AG08395 (cell line): ENCODE results near the gene TMEM132C.
"Not testable (repeated sequence)": the region's sequence is repeated elsewhere in the genome, so short reads cannot be mapped to it uniquely, and the experiment has no call there.

Experiments used
- DNase-seq: peaks from one replicate; pipeline ENCODE4 v3.0.0; 2012; ENCODE audit warnings: mixed read lengths, low spot score

The TMEM132C gene

DNA sequence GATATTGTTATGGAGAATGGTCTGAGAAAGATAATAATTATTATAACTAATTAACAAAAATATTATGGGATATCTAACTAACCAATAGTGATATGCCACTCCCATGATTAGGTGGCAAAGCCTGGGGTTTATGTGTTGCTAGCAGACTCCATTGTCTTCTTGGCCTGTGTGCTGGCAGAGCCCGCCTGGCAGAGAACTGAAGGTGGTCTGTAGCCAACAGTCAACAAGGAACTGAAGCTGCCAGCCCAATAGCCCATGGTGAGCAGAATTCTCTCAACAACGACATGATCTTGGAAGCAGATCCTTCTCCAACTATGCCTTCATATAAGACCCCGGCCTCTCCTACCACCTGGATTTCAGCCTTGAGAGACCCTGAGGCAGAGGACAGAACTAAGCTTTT, 298.0 kb downstream of the TMEM132C start:
- no peak for DNase-seq

DNA sequence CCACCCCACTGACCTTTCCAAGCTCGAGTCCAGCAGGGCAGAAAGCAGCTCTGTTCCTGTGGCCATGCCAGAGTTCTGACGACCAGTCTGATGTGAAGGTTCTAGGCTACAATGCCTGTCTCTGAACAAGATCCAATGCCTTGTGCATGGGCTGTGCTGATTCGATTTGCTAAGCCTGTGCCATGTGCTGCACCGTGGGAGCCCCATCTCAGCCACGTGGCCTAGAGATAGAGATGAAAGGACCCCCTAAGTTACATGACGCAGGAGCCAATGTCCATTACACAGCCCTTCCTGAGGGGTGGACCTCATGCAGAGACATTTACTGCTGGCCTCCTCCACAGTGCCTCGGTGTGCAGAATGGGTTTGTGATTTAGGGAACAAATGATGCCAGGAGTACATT, 300.8 kb downstream of the TMEM132C start:
- no peak for DNase-seq

DNA sequence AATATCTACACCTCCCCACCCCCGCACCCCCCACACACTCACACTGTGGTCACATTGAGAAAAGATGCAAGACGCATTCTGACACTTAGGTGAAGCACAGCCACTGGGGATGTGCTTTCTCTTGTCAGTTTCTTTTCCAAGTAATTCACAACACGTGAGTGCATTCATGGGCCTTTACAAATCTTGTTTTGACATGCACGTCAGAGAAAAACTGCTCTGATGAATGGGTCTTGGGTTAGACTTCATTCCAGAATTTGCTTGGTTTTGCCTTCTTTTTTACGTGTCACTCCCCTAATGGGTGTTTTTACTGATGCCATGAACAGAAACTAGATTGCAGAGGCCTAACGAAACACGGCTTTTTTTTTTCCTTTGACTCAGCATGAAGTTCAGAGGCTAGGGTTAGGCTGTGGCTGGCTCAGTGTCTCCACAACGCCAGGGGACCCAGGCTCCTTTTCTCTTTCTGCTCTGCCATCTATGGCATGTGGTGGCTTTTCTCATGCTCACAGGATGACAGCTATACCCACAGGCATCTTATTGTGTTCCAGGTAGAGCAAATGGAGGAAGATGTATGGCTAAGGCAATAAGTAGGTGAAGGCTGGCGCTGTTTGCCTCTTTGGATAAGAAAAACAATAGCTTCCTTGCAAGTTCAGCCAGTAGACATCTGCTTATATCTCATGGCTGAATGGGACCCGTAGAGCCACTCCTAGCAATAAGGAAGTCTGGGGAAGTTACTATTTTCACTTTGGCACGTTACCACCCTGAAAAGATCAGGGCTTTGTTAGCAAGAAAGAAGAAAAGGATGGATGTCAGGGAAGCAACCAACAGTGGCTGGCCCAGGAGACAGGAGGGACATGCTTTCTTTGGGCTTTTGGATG, 303.5 kb downstream of the TMEM132C start:
- DNase-seq, result no peak

DNA sequence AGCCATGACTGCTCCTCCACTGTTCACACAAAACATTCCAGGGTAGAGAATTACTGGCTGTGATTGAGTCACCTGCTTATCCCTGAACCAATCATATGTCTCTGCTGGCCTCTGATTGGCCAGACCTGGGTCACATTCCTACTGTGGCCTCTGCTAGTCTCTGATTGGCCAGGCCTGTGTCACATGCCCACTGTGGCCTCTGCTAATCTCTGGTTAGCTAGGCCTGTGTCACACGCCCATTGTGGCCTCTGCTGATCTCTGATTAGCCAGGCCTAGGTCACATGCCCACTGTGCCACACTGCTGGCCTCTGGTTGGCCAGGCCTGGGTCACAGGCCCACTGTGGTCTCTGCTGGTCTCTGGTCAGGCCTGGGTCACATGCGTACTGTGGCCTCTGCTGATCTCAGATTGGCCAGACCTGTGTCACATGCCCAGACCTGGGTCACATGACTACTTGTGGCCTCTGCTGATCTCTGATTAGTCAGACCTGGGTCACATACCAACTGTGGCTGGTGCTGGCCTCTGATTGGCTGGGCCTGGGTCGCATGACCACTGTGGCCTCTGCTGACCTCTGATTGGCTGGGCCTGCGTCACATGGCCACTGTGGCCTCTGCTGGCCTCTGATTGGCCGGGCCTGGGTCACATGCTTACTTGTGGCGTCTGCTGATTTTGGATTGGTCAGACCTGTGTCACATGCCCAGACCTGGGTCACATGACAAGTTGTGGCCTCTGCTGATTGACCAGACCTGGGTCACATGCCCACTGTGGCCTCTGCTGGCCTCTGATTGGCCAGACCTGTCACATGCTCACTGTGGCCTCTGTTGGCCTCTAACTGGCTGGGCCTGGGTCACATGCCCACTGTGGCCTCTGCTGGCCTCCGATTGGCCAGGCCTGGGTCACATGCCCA, 305.2 kb downstream of the TMEM132C start:
- no peak for DNase-seq

DNA sequence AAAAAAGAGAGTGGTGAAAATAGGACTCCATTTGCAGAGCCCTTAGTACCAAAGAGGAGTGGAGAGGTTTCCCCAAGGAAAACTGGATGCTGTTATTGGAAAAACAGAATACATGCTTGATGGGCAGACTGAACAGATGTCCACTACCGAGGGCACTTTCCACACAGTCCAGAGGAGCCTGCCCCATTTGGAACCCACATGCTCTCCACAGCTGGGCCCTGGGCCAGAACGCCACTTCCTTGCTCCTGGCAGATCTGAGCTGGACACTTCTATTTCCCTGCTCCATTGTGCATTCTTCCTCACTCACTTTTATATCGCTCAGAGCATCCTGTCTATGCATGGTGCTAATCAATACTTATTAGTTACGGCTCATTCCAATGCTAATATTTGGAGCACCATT, 306.9 kb downstream of the TMEM132C start:
- no peak for DNase-seq

DNA sequence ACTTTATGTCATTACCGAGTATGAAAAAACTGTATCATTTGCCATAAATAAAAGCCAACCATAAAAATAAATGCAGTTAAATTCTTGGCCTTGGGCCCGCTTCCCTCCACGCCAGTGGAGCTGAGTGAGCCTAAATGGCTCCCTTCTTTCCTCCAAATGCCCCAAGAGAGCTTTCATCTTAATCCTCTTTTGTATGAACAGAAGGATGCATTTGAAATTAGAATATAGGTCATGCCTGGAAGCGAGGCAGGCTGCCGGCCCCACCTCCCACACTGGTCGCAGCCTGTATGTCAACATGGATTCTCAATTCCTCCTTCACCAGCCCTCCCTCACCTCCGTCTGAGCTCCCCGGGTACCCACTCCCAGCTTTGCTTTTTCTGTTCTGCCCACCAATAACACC, 311.1 kb downstream of the TMEM132C start:
- no peak for DNase-seq

DNA sequence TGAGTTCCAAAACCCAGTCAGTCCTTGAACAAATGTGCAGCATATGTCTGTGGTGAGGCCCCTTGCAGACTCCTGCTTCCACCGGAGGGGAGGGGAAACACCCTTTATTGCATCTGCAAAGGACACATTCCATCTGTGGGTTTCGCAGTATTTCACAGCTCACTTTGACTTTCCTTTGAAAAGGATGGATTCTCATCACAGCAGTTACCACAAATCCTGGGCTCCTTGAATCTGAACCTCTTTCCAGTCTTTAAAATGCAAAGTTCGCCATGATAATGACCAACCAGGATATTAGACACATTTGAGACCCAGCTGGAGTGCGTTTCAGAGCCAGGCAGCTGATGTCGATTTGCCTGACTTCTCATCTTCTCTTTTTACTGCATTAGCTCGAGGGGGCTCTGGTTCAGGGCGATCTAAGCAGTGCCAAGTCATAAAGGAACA, 314.4 kb downstream of the TMEM132C start:
- no peak for DNase-seq

DNA sequence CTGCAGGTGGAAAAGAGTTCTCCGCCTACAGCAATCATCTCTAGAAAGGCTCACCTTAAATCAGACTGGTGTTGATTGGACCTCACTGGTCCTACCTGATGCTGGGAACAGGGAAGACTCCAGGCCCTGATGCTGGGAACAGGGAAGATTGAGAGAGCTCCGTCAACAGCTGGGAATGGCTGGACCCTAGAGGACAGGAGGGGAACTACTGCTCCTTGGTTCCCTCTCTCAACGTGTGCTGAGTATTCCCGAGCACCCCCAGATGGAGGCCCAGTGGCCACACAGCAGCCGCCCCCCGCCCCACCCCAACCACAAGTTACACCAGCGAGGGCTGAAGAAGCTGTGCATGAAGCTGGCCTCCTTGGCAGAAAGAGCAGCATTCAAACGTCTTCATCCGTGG, 316.5 kb downstream of the TMEM132C start:
- no peak for DNase-seq

DNA sequence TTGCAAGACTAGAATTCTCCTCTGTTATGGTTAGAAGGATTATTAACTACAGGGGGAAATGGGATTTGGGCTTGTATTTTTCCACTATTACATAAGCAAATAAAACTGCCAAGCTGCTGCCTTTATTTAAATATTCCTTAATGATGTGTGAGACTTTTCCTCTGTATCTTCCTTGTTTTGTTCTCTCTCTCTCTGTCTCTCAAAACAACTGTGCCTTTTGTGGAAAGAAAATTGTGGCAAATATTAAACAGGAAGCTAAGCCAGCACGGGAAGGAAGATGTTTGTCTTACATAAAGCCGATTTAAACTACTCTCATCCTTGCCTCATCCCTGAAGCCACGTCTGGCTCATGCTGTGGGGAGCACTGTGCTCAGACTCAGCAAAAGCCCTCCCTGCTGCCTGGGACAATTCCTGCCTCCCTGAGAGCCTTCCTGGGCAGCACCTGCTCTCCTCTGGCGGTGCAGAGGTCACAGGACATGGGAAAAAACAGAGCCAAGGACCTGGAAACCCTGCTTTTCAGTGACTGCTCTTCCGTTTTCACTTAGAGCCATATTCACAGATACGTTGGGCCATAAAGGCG, 319.6 kb downstream of the TMEM132C start:
- no peak for DNase-seq

DNA sequence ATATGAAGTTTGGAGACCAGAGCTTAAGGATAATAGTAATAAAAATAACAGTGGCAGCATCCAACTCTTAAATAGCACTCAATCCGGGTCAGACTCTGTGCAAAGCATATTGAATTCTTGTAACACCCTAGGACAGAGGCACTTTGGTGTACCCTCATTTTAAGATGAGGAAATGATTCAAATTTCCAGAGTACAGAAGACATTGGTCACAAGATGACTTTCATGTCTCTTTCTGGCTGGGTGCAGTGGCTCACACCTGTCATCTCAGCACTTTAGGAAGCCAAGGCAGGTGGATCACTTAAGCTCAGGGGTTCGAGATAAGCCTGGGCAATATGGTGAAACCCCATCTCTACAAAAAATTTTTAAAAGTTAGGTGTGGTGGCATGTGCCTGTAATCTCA, 320.9 kb downstream of the TMEM132C start:
- DNase-seq, result no peak

DNA sequence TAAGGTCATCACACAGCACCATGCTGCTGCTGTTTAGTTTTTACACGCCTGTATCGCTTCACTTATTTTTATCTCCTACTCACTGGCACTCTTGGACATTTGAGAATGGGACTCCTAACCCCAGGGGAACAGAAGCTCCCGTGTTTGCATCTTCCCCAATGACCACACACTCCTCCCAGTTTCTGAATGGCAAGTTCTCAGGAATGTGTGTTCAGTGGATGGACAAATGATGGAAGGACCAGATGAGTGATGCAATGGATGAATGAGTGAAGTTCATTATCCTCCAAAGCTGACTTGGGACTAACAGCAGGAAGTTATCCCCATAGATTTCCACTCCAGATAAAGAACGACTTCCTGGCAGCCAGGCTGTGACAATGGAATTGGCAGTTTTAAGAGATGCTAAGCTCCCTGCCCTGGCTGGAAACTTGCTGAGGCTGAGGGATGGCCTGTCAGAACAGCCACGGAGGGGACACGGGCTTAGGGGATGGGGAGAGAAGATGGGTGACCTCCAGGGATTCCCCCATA, 325.3 kb downstream of the TMEM132C start:
- no peak for DNase-seq

DNA sequence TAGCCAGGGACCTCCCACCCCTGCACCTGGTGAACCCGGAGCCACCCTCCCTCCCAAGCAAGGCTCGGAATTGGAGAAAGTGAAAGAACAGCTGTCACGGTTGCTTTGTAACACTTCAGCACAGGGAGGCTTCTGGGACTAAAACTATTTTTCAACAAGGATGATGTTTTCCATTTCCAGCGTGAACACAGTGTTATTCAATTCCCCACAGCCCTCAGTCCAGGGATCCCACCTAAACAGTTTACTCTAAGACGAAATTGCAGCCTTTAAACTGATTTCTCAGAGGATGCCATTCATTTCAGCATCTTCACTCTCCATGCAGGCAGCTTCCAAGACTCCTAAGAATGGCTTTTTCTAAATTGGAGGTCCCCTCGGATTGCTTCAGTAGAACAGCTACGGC, 327.6 kb downstream of the TMEM132C start:
- no peak for DNase-seq

DNA sequence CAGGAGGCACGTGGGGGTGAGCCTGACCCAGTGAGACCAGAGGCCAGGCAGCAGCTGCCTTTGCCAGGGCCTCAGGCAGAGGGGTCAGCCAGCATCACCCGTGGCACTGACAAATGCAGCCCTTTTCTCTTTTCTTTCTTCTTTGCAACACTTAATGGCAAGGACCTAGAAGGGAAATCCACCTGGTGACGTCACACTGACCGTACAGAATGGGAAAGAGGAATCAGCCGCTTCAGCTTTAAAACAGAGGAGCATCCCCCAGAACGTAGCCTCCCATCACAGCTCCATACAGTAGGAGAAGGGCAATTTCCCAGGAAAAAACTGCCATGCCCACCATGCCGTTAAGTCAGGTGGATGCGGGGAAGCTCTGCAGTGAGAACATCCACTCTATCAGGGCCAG, 328.6 kb downstream of the TMEM132C start:
- no peak for DNase-seq

DNA sequence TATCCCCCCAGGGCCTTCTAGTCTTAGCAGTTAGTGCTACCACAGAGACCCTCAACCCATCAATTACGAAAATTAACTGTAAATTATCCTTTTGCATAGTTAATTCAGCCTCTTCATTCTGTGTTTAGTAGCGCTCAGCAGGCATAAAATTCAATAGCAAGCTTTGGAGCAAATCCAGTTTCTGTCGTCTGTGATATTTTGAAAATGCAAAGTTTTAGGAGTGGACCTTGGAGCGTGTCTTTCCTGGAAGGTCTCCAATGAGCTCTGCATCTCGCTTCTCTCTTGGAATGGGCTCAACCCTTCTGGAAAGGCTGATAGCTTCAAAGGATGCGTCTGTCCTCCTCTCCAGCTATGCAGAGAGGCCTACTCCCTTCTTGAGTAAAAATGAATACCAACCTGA, 333.9 kb downstream of the TMEM132C start:
- DNase-seq, result no peak

DNA sequence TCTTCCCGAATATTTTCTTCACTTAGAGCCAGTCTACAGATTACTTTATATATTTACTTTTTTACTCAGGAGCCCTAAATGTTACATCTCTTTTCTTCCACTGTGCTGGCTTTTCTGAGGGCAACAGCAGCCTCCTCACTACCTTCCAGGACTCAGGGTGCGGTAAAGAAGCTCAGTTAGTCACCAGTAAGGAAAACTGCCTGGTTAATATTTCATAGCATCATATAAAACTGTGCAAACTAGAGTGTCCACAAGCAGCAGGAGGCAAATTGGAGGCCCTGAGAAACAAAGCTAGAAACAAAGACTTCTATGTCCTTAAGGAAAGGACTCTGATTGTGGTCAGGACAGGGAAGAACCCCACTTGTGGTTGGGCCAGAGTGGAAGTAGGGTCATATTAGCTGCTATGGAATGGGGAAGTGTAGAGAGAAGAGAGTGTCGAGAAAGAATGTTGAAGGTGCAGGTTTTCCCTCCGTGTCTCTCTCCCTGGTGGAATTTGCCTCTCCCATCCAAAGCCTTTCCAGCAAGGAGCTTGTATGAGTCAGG, 336.7 kb downstream of the TMEM132C start:
- no peak for DNase-seq

DNA sequence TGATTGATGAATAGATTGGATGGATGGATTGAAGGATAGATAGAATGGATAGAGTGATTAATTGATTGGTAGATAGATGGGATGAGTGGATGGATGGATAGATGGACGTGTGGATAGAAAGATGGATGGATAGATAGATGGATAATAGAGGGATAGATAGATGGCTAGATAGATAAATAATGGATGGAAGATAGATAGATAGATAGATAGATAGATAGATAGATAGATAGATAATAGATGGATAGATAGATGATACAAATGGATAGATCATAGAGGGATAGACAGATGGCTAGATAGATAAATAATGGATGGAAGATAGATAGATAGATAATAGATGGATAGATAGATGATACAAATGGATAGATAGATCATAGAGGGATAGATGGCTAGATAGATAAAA, 337.2 kb downstream of the TMEM132C start:
- not testable (repeated sequence) for DNase-seq

DNA sequence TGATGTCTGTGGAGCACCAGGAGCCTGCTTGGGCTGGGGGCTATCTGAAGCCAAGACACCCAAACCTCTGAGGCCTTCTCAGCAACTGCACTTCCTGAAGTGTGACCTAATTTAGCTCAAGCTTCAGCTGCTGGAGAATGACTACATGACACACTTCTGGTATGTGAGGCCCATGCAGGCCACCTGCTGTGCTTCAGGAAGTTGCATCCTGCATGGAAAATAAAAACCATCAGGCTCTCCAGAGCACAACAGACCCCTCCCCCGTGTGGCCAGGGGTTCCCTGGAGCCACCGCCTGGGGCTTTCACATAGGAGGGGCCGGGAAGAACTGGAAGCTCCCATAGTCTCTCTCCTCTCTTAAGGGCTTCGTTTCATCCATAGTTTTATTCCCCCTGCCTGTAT, 339.1 kb downstream of the TMEM132C start:
- DNase-seq, result no peak

DNA sequence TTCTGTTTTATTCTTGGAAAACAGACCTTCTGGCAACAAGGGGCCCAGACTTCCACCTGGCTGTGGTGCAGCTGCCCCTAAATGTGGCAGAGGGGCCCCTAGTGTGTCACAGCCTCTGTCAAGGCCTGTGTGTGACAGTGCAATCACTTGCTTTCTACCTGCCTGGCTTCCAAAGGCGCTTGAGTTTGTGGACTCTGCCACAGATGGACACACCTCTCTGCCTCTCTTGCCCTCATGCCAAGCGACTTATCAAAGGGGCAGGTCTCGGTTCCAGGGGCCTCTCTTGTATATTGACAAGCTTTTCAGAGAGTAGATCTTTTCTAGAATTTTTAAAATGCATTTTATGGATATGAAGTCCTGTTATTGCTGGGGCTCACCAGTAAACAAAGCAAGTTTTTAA, 339.6 kb downstream of the TMEM132C start:
- no peak for DNase-seq

DNA sequence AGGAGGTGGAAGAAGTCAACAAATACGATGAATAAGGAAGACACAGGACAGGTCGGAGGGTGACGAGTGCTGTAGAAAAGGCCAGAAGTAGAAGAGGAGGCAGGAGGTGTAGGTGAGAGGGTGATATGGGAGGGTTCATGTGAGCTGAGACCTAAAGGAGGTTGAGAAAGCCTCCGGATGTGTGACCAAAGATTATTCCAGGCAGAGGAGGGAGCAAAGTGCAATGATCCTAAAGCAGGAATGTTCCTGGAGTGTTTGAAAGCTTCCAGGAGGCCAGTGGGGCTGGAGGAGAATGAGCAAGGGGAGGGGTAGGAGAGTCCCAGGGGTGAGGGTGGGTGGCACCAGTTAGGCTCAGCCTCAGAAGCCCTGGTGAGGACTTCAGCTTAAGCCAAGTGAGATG, 340.0 kb downstream of the TMEM132C start:
- DNase-seq, result no peak

DNA sequence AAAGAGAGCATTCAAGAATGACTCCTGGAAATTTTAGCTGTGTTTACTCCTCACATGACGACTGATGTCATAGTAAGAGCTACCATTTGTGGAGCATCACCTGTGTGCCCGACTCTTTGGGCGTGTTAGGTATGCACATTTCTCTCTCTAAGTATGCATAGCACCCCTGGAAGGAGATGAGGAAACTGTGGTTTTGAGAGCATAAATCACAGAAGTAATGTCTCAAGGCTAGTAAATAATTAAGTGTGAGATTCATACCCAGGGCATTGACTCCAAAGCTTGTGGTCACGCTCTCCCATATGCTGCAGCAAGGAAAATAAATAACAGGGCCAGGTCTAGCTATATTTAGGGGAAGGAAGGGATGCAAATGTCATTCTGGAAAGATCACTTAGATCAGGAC, 340.7 kb downstream of the TMEM132C start:
- DNase-seq, result no peak

DNA sequence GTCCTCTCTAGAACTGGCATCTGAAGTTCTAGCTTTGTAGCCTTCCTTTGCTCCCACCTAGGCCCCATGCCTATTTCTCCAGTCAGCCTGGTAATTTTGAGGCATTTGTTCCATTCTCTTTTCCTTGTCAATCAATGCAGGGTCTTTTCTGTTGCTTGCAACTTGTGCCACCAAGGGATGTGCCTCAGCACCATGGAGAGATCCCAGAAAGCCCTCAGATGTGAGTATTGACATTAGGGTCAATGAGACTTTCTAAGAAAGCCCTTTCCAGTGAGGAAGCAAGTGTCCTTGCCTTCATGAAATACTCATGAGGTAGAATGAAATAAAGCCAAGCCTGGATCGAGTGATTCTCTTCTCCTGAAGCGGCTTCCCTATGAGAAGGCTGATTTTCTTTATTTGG, 342.9 kb downstream of the TMEM132C start:
- no peak for DNase-seq

DNA sequence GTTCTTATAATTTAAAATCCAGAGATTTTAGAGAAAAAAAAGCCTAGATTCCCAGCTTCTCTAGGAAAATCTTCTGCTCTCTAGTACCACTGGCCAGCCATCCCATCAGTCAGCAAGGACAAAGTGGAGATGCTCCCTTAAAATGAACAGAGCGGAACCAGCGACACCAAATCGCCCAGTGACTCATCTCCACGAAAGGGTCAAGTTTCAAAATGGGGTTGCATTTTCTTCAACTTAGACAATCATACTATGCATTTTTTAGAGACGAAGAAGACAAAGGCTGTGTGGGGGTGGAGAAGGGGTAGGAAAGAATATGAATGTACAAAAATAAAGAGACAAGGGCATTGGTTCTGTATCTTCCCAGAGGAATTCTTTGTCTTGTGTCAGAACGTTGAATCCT, 344.8 kb downstream of the TMEM132C start:
- DNase-seq, result no peak
